B cell (primary cell): ENCODE results near the gene RNF26. TPM values are rescaled to one million over a fixed set of nuclear protein-coding genes. Genes with fewer than 3 reads are reported as not detected.

Experiments used
- ATAC-seq: fragments of 200-7000 bp; cut with Tn5 transposase; one replicate; pipeline ENCODE4 v1.10.0; 2021; ENCODE audit warnings: low read depth, mild to moderate bottlenecking, moderate number of reproducible peaks, moderate library complexity
- CTCF ChIA-PET: fragments of 350-600 bp; sonication (Branson Sonifier 250); formaldehyde crosslinking; loops from one replicate; lab custom pipeline; 2021; ENCODE audit warnings: antibody characterized with exemption, inconsistent platforms; lab: Charles Lee
- POLR2A ChIA-PET: fragments of 350-600 bp; sonication (Branson Sonifier 250); formaldehyde crosslinking; loops from one replicate; lab custom pipeline; 2021; ENCODE audit warnings: antibody characterized with exemption; lab: Charles Lee
- DNase-seq: peaks from one replicate; pipeline ENCODE4 v3.0.0; 2013
- H2AFZ ChIP-seq: 2 replicates; pipeline ENCODE4 v1.6.1; 2012; ENCODE audit warnings: mild to moderate bottlenecking, low read depth, low read length; ENCODE audit not compliant: insufficient read depth, poor library complexity, severe bottlenecking
- H3K27ac ChIP-seq, 2 donors: 1 replicate in 1 of 2; 2 replicates in 1 of 2; pipeline ENCODE4 v1.5.1; 2012 to 2013; ENCODE audit warnings: low read length in 2 of 2, mild to moderate bottlenecking in 2 of 2, moderate library complexity in 1 of 2
- H3K27me3 ChIP-seq, 4 experiments: fragments of 200-600 bp in 1 of 4; sonication (generic) in 1 of 4; replicated peaks in 1 of 4; 1 replicate in 2 of 4; 2 replicates in 2 of 4; pipeline versions ENCODE4 v1.6.1 to v1.7.0; 2013 to 2016; ENCODE audit warnings: low read length in 3 of 4, mild to moderate bottlenecking in 2 of 4, mixed read lengths in 1 of 4, moderate library complexity in 1 of 4; ENCODE audit not compliant: insufficient read depth in 4 of 4, control insufficient read depth in 3 of 4; ENCODE audit errors: control extremely low read depth in 1 of 4
- H3K36me3 ChIP-seq, 2 experiments: replicated peaks in 1 of 2; 1 replicate in 1 of 2; 2 replicates in 1 of 2; pipeline versions ENCODE4 v1.6.1 to v1.7.1; 2013; ENCODE audit warnings: low read length in 1 of 2; ENCODE audit not compliant: insufficient read depth in 2 of 2, control insufficient read depth in 1 of 2; ENCODE audit errors: control extremely low read depth in 1 of 2, extremely low read depth in 1 of 2
- H3K4me1 ChIP-seq, 2 donors: fragments of 200-600 bp in 1 of 2; sonication (generic) in 1 of 2; 1 replicate in 1 of 2; 2 replicates in 1 of 2; pipeline versions ENCODE4 v1.5.1 to v1.6.1; 2013 to 2017; ENCODE audit warnings: low read length in 2 of 2; ENCODE audit not compliant: control insufficient read depth in 2 of 2, insufficient read depth in 2 of 2
- H3K4me2 ChIP-seq: replicated peaks from 2 replicates; pipeline ENCODE3; 2012; ENCODE audit warnings: mild to moderate bottlenecking, low read depth, low read length; ENCODE audit not compliant: poor library complexity, severe bottlenecking
- H3K4me3 ChIP-seq, 5 experiments: fragments of 200-600 bp in 1 of 5; sonication (generic) in 1 of 5; 1 replicate in 3 of 5; 2 replicates in 2 of 5; pipeline versions ENCODE4 v1.5.1 to v1.7.0; 2011 to 2016; ENCODE audit warnings: low read length in 4 of 5, mild to moderate bottlenecking in 4 of 5, low read depth in 2 of 5, control low read depth in 1 of 5, moderate library complexity in 1 of 5; ENCODE audit not compliant: insufficient read depth in 1 of 5; ENCODE audit errors: control extremely low read depth in 1 of 5, extremely low read depth in 1 of 5
- H3K79me2 ChIP-seq: fragments of 200-600 bp; sonication (generic); one replicate; pipeline ENCODE4 v1.6.0; 2016; ENCODE audit warnings: low read length; ENCODE audit not compliant: control insufficient read depth, insufficient read depth
- H3K9ac ChIP-seq: fragments of 200-600 bp; sonication (generic); 2 replicates; pipeline ENCODE4 v1.6.1; 2017; ENCODE audit warnings: mild to moderate bottlenecking, low read length, moderate library complexity
- H3K9me3 ChIP-seq, 3 donors: one replicate each; pipeline versions ENCODE4 v1.6.1 to v1.7.1; 2013; ENCODE audit warnings: low read length in 2 of 3; ENCODE audit not compliant: control insufficient read depth in 2 of 3, insufficient read depth in 1 of 3; ENCODE audit errors: control extremely low read depth in 1 of 3
- H4K20me1 ChIP-seq: 2 replicates; pipeline ENCODE4 v1.6.0; 2012; ENCODE audit warnings: mild to moderate bottlenecking, low read length; ENCODE audit not compliant: insufficient read depth, control insufficient read depth, poor library complexity, severe bottlenecking
- H3K27ac Mint-ChIP-seq: one replicate; pipeline ENCODE4 v1.8.0; 2021; ENCODE audit warnings: mixed read lengths
- H3K27me3 Mint-ChIP-seq: one replicate; pipeline ENCODE4 v1.8.0; 2021; ENCODE audit warnings: mixed read lengths
- H3K4me1 Mint-ChIP-seq: one replicate; pipeline ENCODE4 v1.8.0; 2021; ENCODE audit warnings: mixed read lengths
- H3K4me3 Mint-ChIP-seq: one replicate; pipeline ENCODE4 v1.8.0; 2021; ENCODE audit warnings: mixed read lengths
- H3K9me3 Mint-ChIP-seq: one replicate; pipeline ENCODE4 v1.8.0; 2022; ENCODE audit warnings: mixed read lengths; ENCODE audit not compliant: insufficient read depth
- EZH2 ChIP-seq: IDR thresholded peaks from 2 replicates; pipeline ENCODE4 v1.6.1; 2012; ENCODE audit warnings: borderline replicate concordance, low read depth, mild to moderate bottlenecking, moderate library complexity, low read length; ENCODE audit not compliant: insufficient read depth, poor library complexity, severe bottlenecking
- WGBS: methylation state at CpG from one replicate; pipeline ENCODE4 v1.1.5; 2013; ENCODE audit warnings: missing lambda C conversion rate; ENCODE audit not compliant: insufficient coverage; 5-methylcytosine and 5-hydroxymethylcytosine counted together
- intact Hi-C: fragments of 100-400 bp; cut with micrococcal nuclease; formaldehyde crosslinking; loops from one replicate; pipeline ENCODE4 v1.10.0; 2022
- polyA plus RNA-seq: library from polyadenylated mRNA; depleted of rRNA; stranded (reverse); fragments of >200 nt; gene quantifications from 2 replicates; pipeline ENCODE4 v1.2.3, GENCODE V29; 2012
- total RNA-seq, 2 donors: library from RNA; stranded (reverse); fragments of 120-200 nt in 1 of 2; gene quantifications; 1 replicate in 1 of 2; 2 replicates in 1 of 2; pipeline versions ENCODE4 v1.2.3 to v1.2.4, GENCODE V29; 2013 to 2022
- TF ChIP-seq, protein P1 (sequence below): fragments of 200-600 bp; IDR thresholded peaks from one replicate; pipeline ENCODE4 v1.8.0; 2022; ENCODE audit warnings: antibody characterized with exemption, mild to moderate bottlenecking

RNF26 gene
- total and polyA plus RNA-seq, 2 donors (not counting 1 experiment from before 2014, with no cell fraction given) = 15.5 to 21.8 TPM

DNA sequence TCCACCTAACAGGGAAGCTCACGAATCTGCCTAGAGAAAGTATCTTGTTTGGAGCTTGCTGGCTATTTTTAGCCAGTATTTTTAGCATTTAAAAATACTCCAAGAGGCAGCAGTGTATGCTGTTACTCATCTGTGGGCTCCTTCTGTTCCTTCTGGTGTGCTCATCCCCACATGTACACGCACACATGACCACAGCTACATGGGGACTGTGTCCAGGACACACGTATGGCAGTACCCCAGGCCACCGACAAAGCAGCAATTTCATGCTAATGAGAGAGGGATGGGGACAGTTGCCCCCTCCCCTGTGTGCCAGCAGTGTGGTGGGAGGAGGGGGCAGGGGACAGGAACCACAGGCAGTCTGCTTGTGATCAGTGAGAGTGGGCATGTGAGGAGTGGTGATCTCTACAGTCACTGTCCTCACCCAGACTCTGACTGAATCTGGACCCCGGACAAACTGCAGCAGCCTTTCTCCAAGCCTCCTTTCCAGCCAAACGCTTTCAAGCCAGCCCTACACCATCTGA, 30.8 kb downstream of the RNF26 start:
- peaks cover 15 to 19% of the 10 kb centered on the region in 2 donors for H3K4me1 ChIP-seq
- DNase-seq (no peak), ATAC-seq (no peak)
- intact Hi-C loops = no loop called here
- 87% methylated on average over 4 of the region's 6 CpGs for WGBS
- H3K9me3 Mint-ChIP-seq = no peaks in the 10 kb centered on the region
- H3K4me3 ChIP-seq = no peak overlapping the region
- H3K27ac ChIP-seq = no peak overlapping the region
- TF ChIP-seq, protein P1, sequence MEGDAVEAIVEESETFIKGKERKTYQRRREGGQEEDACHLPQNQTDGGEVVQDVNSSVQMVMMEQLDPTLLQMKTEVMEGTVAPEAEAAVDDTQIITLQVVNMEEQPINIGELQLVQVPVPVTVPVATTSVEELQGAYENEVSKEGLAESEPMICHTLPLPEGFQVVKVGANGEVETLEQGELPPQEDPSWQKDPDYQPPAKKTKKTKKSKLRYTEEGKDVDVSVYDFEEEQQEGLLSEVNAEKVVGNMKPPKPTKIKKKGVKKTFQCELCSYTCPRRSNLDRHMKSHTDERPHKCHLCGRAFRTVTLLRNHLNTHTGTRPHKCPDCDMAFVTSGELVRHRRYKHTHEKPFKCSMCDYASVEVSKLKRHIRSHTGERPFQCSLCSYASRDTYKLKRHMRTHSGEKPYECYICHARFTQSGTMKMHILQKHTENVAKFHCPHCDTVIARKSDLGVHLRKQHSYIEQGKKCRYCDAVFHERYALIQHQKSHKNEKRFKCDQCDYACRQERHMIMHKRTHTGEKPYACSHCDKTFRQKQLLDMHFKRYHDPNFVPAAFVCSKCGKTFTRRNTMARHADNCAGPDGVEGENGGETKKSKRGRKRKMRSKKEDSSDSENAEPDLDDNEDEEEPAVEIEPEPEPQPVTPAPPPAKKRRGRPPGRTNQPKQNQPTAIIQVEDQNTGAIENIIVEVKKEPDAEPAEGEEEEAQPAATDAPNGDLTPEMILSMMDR = no peak
- no peak for TF ChIP-seq EZH2
- H3K27me3 Mint-ChIP-seq = peaks cover 62% of the 10 kb centered on the region
- peaks cover 0 to 56% (median 27%) of the 10 kb centered on the region in 4 experiments for H3K27me3 ChIP-seq
- POLR2A ChIA-PET = no interaction called here
- H3K36me3 ChIP-seq = no peaks in the 10 kb centered on the region
- no peak overlapping the region for H2AFZ ChIP-seq
- CTCF ChIA-PET = interaction anchor here (1.5 kb wide), 1 partner anchor 9 kb away, joined by 9 read pairs; no protein-coding TSS in a partner anchor
- no peaks in the 10 kb centered on the region for H3K79me2 ChIP-seq
- H3K27ac Mint-ChIP-seq = no peak overlapping the region
- H3K4me1 Mint-ChIP-seq = peaks cover 13% of the 10 kb centered on the region
- H3K4me2 ChIP-seq = no peak overlapping the region
- no peaks in the 10 kb centered on the region for H4K20me1 ChIP-seq
- H3K9me3 ChIP-seq = peaks cover 0 to 19% (median 0%) of the 10 kb centered on the region in 3 donors
- H3K4me3 Mint-ChIP-seq = peak overlapping the region; percentile 89
- no peak overlapping the region for H3K9ac ChIP-seq
